Gastroesophageal sphincter (tissue), 3 donors: Measurements from ENCODE around the gene INVS.

ENCODE experiments used
- CTCF ChIP-seq, 4 experiments: fragments of 200-600 bp in 2 of 4; fragments of 450-650 bp in 2 of 4; sonication (generic) in 1 of 4; IDR thresholded peaks; one replicate each; pipeline ENCODE4 v1.5.1; 2017 to 2019; ENCODE audit warnings: antibody characterized with exemption in 4 of 4, mild to moderate bottlenecking in 2 of 4, moderate library complexity in 2 of 4
- POLR2A ChIP-seq, 2 donors: fragments of 450-650 bp; IDR thresholded peaks; one replicate each; pipeline ENCODE4 v1.6.1; 2017; ENCODE audit warnings: antibody characterized with exemption in 2 of 2, mild to moderate bottlenecking in 2 of 2, moderate library complexity in 1 of 2
- POLR2AphosphoS5 ChIP-seq: sonication (generic); formaldehyde crosslinking; IDR thresholded peaks from one replicate; pipeline ENCODE4 v1.6.1; 2017; ENCODE audit warnings: antibody characterized with exemption

GRCh38 chr9:100322954-100323536, 224.0 kb downstream of the INVS start:
- TF ChIP-seq CTCF (IDR thresholded peaks at IDR 0.05) (peak; percentile 47 to 65 (median 52)), POLR2A (IDR thresholded peaks at IDR 0.05) (no peak), POLR2AphosphoS5 (no peak)
